Thyroid gland (tissue), 4 donors: ENCODE data around the gene EFNA2. TPM values are rescaled to one million over a fixed set of nuclear protein-coding genes. Genes with fewer than 3 reads are reported as not detected.

Experiments used
- DNase-seq, 2 donors: peaks; one replicate each; pipeline ENCODE4 v3.0.0-alpha.2; 2019
- H3K27ac ChIP-seq, 3 donors: fragments of 200-600 bp; sonication (generic); 1 replicate in 2 of 3; 2 replicates in 1 of 3; pipeline ENCODE4 v1.5.1; 2016 to 2019; ENCODE audit warnings: mild to moderate bottlenecking in 1 of 3, moderate library complexity in 1 of 3
- H3K27me3 ChIP-seq: fragments of 200-600 bp; sonication (generic); one replicate; pipeline ENCODE4 v1.5.1; 2019
- H3K36me3 ChIP-seq, 2 donors: fragments of 200-600 bp; sonication (generic); one replicate each; pipeline ENCODE4 v1.5.1; 2016 to 2019
- H3K4me1 ChIP-seq, 2 donors: fragments of 200-600 bp; sonication (generic); one replicate each; pipeline ENCODE4 v1.5.1; 2017 to 2019
- H3K4me3 ChIP-seq, 3 donors: fragments of 200-600 bp; sonication (generic); replicated peaks in 1 of 3; 1 replicate in 2 of 3; 2 replicates in 1 of 3; pipeline ENCODE4 v1.5.1; 2016; ENCODE audit warnings: mild to moderate bottlenecking in 1 of 3
- H3K9me3 ChIP-seq: fragments of 200-600 bp; sonication (generic); one replicate; pipeline ENCODE4 v1.5.1; 2017
- CTCF ChIP-seq, 6 experiments: fragments of 200-600 bp in 3 of 6; fragments of 450-650 bp in 3 of 6; sonication (generic) in 3 of 6; IDR thresholded peaks; one replicate each; pipeline ENCODE4 v1.5.1; 2016 to 2019; ENCODE audit warnings: antibody characterized with exemption in 6 of 6, mild to moderate bottlenecking in 2 of 6, inconsistent platforms in 1 of 6, moderate library complexity in 1 of 6
- POLR2A ChIP-seq, 2 donors: fragments of 450-650 bp; IDR thresholded peaks; one replicate each; pipeline ENCODE4 v1.6.1; 2017; ENCODE audit warnings: antibody characterized with exemption in 2 of 2, mild to moderate bottlenecking in 2 of 2, moderate library complexity in 1 of 2
- WGBS, 2 donors: methylation state at CpG; one replicate each; pipeline ENCODE4 v1.1.5; 2017; 5-methylcytosine and 5-hydroxymethylcytosine counted together
- intact Hi-C: fragments of 100-400 bp; cut with DNase I; formaldehyde crosslinking; loops from one replicate; pipeline ENCODE4 v1.15.1; 2023
- total RNA-seq, 4 donors: library from RNA; depleted of rRNA; stranded (reverse); fragments of >200 nt; gene quantifications; one replicate each; pipeline ENCODE4 v1.2.3, GENCODE V29; 2016

Gene EFNA2
- total RNA-seq, 4 donors from 2014 or later: not detected

GRCh38 chr19:1307755-1308303, 22.2 kb downstream of the EFNA2 start:
- Histone ChIP-seq H3K9me3 (no peaks in the 10 kb centered on the region), H3K27ac (no peak overlapping the region), H3K36me3 (no peaks in the 10 kb centered on the region), H3K4me1 (peaks cover 0 to 5% of the 10 kb centered on the region in 2 donors), H3K4me3 (no peak overlapping the region), H3K27me3 (no peaks in the 10 kb centered on the region)
- TF ChIP-seq CTCF (IDR thresholded peaks at IDR 0.05): no peak
- TF ChIP-seq POLR2A (IDR thresholded peaks at IDR 0.05): no peak
- DNase-seq: no peak
- intact Hi-C loops: no loop called here
- WGBS, 2 donors: 90 to 93% methylated on average over 3 to 15 of the region's 20 CpGs

DNA sequence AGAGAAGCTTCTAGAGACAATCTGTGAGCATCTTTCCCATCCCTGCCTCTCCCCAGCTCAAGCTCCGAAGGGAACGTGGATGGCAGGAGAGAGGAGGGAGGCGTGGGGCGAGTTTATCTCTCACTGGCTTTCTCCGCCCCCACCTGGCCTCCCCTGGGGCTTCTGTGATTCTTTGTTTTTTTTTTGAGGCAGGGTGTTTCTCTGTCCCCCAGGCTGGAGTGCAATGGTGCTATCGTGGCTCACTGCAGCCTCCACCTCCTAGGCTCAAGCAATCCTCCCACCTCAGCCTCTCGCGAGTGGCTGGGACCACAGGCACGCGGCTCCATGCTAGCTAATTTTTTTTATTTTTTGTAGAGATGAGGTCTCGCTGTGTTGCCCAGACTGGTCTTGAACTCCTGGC, 23.0 kb downstream of the EFNA2 start:
- peaks cover 0 to 14% of the 10 kb centered on the region in 2 donors for H3K4me1 ChIP-seq
- DNase-seq: no peak
- H3K27ac ChIP-seq: no peak overlapping the region
- TF ChIP-seq CTCF (IDR thresholded peaks at IDR 0.05) (no peak), POLR2A (IDR thresholded peaks at IDR 0.05) (no peak)
- H3K27me3 ChIP-seq: no peaks in the 10 kb centered on the region
- no peak overlapping the region for H3K4me3 ChIP-seq
- intact Hi-C loops: no loop called here
- WGBS, 2 donors: 62 to 78% methylated on average over 11 of the region's 11 CpGs
- H3K36me3 ChIP-seq: no peaks in the 10 kb centered on the region
- H3K9me3 ChIP-seq: no peaks in the 10 kb centered on the region

DNA sequence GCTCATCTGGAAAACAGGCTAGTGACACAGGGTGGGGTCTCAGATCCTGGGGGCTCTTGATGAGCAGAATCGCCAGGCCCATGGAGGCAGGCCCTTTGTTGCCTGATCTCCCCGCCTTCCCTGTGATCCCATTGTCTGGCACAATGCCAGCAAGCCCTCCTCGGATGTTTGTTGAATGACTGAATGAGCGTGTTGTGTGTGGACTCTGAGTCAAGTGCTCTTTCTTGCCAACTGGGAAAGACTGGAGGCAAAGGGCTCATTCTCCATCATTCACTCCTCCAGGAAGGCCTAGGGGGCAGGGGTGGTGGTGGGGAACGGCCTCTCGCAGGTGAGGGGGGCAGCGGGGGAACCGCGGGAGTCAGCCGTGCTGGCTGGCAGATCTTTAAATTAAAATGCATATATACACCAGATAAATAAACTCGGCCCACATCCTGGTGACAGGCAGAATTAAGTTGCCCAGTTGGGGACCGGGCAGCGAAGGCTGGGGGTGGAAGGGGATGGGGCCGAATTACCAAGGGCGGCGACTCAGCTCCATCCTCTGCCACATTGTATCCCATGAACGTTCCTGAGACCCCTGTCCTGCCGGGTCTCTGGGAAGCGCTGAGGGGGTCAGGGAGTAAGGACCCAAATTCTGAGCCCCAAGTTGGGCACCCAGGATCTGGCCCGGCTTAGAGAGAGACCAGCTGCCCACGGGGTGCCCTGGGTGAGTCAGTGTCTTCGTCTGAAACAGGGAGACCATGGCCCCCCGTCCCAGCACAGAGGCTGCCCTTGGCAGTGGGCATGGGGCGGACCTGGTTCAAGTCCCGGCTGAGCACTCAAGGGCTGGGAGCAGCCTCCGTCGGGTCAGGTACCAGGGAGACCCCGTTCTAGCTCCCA, 24.5 kb downstream of the EFNA2 start:
- no peaks in the 10 kb centered on the region for H3K9me3 ChIP-seq
- no peak overlapping the region for H3K27ac ChIP-seq
- 73 to 78% methylated on average over 23 to 27 of the region's 28 CpGs for WGBS, 2 donors
- no peaks in the 10 kb centered on the region for H3K36me3 ChIP-seq
- no peak for TF ChIP-seq CTCF (IDR thresholded peaks at IDR 0.05)
- no peak for TF ChIP-seq POLR2A (IDR thresholded peaks at IDR 0.05)
- peaks cover 0 to 14% of the 10 kb centered on the region in 2 donors for H3K4me1 ChIP-seq
- no peak for DNase-seq
- peaks cover 9% of the 10 kb centered on the region for H3K27me3 ChIP-seq
- intact Hi-C loops: no loop called here
- H3K4me3 ChIP-seq: no peak overlapping the region

DNA sequence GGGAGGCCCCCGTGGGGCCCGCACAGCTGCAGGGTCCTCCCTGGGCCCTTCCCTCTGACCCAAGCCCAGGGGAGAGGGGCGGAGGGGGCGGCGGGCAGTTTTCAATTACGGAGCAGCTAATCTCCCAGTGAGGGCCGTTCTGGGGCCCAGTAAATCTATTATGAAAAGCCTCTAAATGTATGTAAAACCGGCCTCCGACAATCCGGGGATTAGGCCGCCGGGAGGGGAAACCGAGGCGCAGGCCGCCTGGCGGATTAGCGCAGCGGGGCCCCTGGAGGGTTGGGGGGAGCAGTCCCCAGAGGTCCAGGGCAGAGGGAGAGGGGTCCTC, 25.1 kb downstream of the EFNA2 start:
- DNase-seq: no peak
- H3K27me3 ChIP-seq: peaks cover 12% of the 10 kb centered on the region
- intact Hi-C loops: no loop called here
- no peaks in the 10 kb centered on the region for H3K9me3 ChIP-seq
- H3K4me3 ChIP-seq: no peak overlapping the region
- TF ChIP-seq CTCF (IDR thresholded peaks at IDR 0.05) (no peak), POLR2A (IDR thresholded peaks at IDR 0.05) (no peak)
- H3K36me3 ChIP-seq: no peaks in the 10 kb centered on the region
- peaks cover 0 to 19% of the 10 kb centered on the region in 2 donors for H3K4me1 ChIP-seq
- WGBS, 2 donors: 89 to 96% methylated on average over 13 to 18 of the region's 18 CpGs
- no peak overlapping the region for H3K27ac ChIP-seq

DNA sequence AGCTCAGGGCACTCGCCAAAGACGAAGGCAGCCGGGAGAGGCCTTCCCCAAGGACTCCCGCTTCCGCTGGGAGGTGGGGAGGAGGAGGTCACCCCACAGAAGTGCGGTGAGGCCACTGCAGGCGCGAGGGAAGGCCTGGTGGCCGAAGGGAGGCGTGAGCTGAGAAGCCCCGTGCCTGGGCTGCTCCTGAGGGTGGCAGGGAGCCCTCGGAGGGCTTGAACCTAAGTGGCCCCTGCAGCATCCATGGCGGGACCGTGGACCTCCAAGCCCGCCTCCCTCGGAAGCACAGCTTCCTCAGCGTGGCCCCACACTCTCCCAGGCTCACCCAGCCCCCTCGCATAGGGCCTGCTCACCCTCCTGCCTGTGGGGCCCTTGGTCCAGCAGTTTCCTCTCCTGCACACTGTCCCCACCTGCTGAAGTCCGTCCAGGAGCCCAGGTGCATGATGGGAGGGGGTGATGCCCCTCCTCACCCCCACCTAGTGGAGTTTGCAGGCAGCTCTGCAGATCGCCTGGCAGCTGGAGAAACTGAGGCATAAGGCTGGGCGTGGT, 25.9 kb downstream of the EFNA2 start:
- 61 to 67% methylated on average over 11 to 14 of the region's 21 CpGs for WGBS, 2 donors
- DNase-seq: no peak
- H3K36me3 ChIP-seq: no peaks in the 10 kb centered on the region
- no peaks in the 10 kb centered on the region for H3K9me3 ChIP-seq
- no peak overlapping the region for H3K4me3 ChIP-seq
- peaks cover 20% of the 10 kb centered on the region for H3K27me3 ChIP-seq
- TF ChIP-seq CTCF (IDR thresholded peaks at IDR 0.05) (no peak), POLR2A (IDR thresholded peaks at IDR 0.05) (no peak)
- intact Hi-C loops: no loop called here
- peaks cover 0 to 22% of the 10 kb centered on the region in 2 donors for H3K4me1 ChIP-seq
- no peak overlapping the region for H3K27ac ChIP-seq
